ENCODE data around the gene MACC1. TPM values are rescaled to one million over a fixed set of nuclear protein-coding genes. Genes with fewer than 3 reads are reported as not detected.
A peak's percentile ranks its signal among the peaks of the same experiment; 100 is the strongest.

The MACC1 gene
- total and polyA plus RNA-seq, 2 donors (not counting 3 experiments of a cell fraction or from before 2014, with no cell fraction given) = not detected

DNA sequence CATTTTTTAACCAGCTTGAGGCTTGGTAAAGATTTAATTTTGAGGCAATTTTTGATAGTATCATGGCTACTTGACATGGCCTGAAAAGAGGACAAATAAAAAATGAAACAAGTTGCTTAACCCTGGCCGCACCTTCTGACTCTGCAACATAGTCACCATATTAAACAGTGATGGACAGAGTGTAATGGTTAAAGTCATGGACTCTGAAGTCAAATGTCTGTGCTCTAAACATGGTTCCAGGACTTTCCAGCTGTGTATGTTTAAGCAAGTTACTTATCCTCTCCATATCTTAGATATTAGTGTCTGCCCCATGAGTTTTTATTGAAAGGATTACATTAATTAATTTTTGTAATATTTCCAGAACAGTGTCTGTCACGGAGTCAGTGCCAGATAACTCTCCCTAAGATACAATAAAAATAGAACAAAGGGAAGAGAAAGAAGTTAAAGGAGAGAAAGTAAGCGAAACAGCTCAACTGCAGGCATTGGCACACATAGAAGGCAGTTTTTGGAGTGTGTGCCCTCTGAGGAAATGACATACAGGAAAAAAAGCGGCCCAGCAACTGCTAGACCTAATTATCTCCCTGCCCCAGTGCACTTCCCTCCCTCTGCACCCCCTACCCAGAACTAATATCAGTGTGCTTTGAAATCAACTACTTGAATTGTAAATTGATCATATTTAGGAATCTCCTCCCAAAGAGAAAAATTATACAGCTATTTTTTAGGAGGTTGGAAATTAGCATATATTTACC is 65.3 kb downstream of the MACC1 start:
- no peak overlapping the region for H3K4me2 ChIP-seq (ENCODE audit: insufficient read depth, low read length)
- no peak for TF ChIP-seq FOS (IDR thresholded peaks at IDR 0.05; ENCODE audit: borderline replicate concordance, insufficient read depth, low read length)
- no peak for TF ChIP-seq MYC (IDR thresholded peaks at IDR 0.05; ENCODE audit: low read depth, low read length)
- no peak for TF ChIP-seq JUN (IDR thresholded peaks at IDR 0.05; ENCODE audit: borderline replicate concordance, insufficient read depth, insufficient read length, low read depth)
- no peak for TF ChIP-seq POLR2A (IDR thresholded peaks at IDR 0.05; ENCODE audit: low read depth, low read length)
- ChIA-PET CTCF (interaction anchor here (0.8 to 1.8 kb wide), 5 partner anchors 10 to 446 kb away, joined by 3 to 7 read pairs (median 3); no protein-coding TSS in a partner anchor), POLR2A (no interaction called here)
- H3K9me3 ChIP-seq (replicated peaks; ENCODE audit: control insufficient read depth, insufficient read depth, low read length) = no peaks in the 10 kb centered on the region
- no peak overlapping the region for H3K9ac ChIP-seq (replicated peaks; ENCODE audit: extremely low read depth, insufficient read depth, low read length)
- H3K9me1 ChIP-seq (replicated peaks; ENCODE audit: control insufficient read depth, extremely low read depth, insufficient read depth, low read length) = no peaks in the 10 kb centered on the region
- H3K4me3 ChIP-seq (replicated peaks in 1 of 3; ENCODE audit: insufficient read depth in 1 of 3, low read depth in 1 of 3, low read length in 3 of 3) = no peak overlapping the region
- intact Hi-C loops (cut with micrococcal nuclease) = loop anchor here (10.0 kb wide), 1 partner anchor 253 kb away; no protein-coding TSS in a partner anchor
- no peak for DNase-seq (ENCODE audit: low read depth, low spot score)
- H2AFZ ChIP-seq (ENCODE audit: low read depth, low read length) = peak overlapping the region; percentile 23
- no peaks in the 10 kb centered on the region for H3K27me3 ChIP-seq (ENCODE audit: control insufficient read depth in 2 of 2, insufficient read depth in 2 of 2, low read length in 2 of 2)
- H3K4me1 ChIP-seq (ENCODE audit: control insufficient read depth, extremely low read depth, insufficient read depth, low read length) = no peaks in the 10 kb centered on the region
- dilution Hi-C loops (cut with MboI; ENCODE audit: extremely low pct_ligation_motif_present, low sequenced_read_pairs) = no loop called here
- H4K20me1 ChIP-seq (replicated peaks; ENCODE audit: control insufficient read depth, extremely low read depth, insufficient read depth, low read length) = no peaks in the 10 kb centered on the region
- BruUV-seq (replicated peaks) = no TSS peak
- no peak for FAIRE-seq
- no peaks in the 10 kb centered on the region for H3K79me2 ChIP-seq (ENCODE audit: control insufficient read depth, insufficient read depth, low read length)
- H3K27ac ChIP-seq (ENCODE audit: insufficient read depth, low read depth, low read length) = no peak overlapping the region
- H3K36me3 ChIP-seq (ENCODE audit: control insufficient read depth in 2 of 2, extremely low read depth in 1 of 2, insufficient read depth in 2 of 2, low read length in 2 of 2) = no peaks in the 10 kb centered on the region

DNA sequence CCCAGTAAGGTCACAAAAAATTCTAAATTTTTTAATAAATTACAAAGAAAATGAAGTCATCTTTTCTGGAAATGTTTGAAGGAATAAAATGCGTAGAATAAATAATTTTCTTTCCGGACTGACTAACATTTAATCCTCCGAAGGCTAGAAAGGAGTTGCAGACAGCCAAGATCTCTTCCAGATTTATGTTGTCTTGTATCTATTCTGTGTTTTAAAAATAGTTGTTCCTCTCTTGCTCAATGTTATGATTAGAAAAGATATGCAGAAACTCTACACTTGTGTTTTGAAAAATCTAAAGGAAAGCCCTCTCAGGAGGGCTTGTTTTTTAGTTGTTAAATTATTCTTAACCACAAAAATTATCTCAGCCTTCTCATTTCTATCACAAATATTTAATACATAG is 70.7 kb downstream of the MACC1 start:
- H3K27ac ChIP-seq (ENCODE audit: insufficient read depth, low read depth, low read length) = no peak overlapping the region
- no peaks in the 10 kb centered on the region for H3K79me2 ChIP-seq (ENCODE audit: control insufficient read depth, insufficient read depth, low read length)
- no TSS peak for BruUV-seq (replicated peaks)
- FAIRE-seq = no peak
- no peaks in the 10 kb centered on the region for H3K9me1 ChIP-seq (replicated peaks; ENCODE audit: control insufficient read depth, extremely low read depth, insufficient read depth, low read length)
- no peaks in the 10 kb centered on the region for H4K20me1 ChIP-seq (replicated peaks; ENCODE audit: control insufficient read depth, extremely low read depth, insufficient read depth, low read length)
- POLR2A ChIA-PET = no interaction called here
- no peaks in the 10 kb centered on the region for H3K4me1 ChIP-seq (ENCODE audit: control insufficient read depth, extremely low read depth, insufficient read depth, low read length)
- no peak overlapping the region for H3K9ac ChIP-seq (replicated peaks; ENCODE audit: extremely low read depth, insufficient read depth, low read length)
- H3K36me3 ChIP-seq (ENCODE audit: control insufficient read depth in 2 of 2, extremely low read depth in 1 of 2, insufficient read depth in 2 of 2, low read length in 2 of 2) = no peaks in the 10 kb centered on the region
- intact Hi-C loops (cut with micrococcal nuclease) (no loop called here), dilution Hi-C loops (cut with MboI; ENCODE audit: extremely low pct_ligation_motif_present, low sequenced_read_pairs) (no loop called here)
- CTCF ChIA-PET = no interaction called here
- H3K27me3 ChIP-seq (ENCODE audit: control insufficient read depth in 2 of 2, insufficient read depth in 2 of 2, low read length in 2 of 2) = peaks cover 0 to 2% of the 10 kb centered on the region in 2 experiments
- DNase-seq (ENCODE audit: low read depth, low spot score) = no peak
- H2AFZ ChIP-seq (ENCODE audit: low read depth, low read length) = no peak overlapping the region
- TF ChIP-seq JUN (IDR thresholded peaks at IDR 0.05; ENCODE audit: borderline replicate concordance, insufficient read depth, insufficient read length, low read depth) = no peak
- no peak for TF ChIP-seq POLR2AphosphoS5 (IDR thresholded peaks at IDR 0.05; ENCODE audit: insufficient read depth, low read depth, low read length)
- TF ChIP-seq, protein P1, sequence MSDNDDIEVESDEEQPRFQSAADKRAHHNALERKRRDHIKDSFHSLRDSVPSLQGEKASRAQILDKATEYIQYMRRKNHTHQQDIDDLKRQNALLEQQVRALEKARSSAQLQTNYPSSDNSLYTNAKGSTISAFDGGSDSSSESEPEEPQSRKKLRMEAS (IDR thresholded peaks at IDR 0.05; ENCODE audit: insufficient read depth, insufficient read length) = no peak
- TF ChIP-seq EZH2 (IDR thresholded peaks at IDR 0.05; ENCODE audit: borderline replicate concordance, low read depth, low read length, severe bottlenecking) = no peak
- no peaks in the 10 kb centered on the region for H3K9me3 ChIP-seq (replicated peaks; ENCODE audit: control insufficient read depth, insufficient read depth, low read length)
- H3K4me2 ChIP-seq (ENCODE audit: insufficient read depth, low read length) = no peak overlapping the region
- H3K4me3 ChIP-seq (replicated peaks in 1 of 3; ENCODE audit: insufficient read depth in 1 of 3, low read depth in 1 of 3, low read length in 3 of 3) = no peak overlapping the region
